Superior temporal gyrus (tissue), 1 donor: ENCODE data around the gene CXorf65.

Experiments used
- DNase-seq: peaks from one replicate; pipeline ENCODE4 v3.0.0-alpha.2; 2016; ENCODE audit errors: extremely low spot score

CXorf65 gene

GRCh38 chrX:71067089-71067488 lies 39.5 kb downstream of the CXorf65 start:
- peak; percentile 7 for DNase-seq

GRCh38 chrX:71060127-71060526 lies 46.4 kb downstream of the CXorf65 start:
- DNase-seq, result no peak

DNA sequence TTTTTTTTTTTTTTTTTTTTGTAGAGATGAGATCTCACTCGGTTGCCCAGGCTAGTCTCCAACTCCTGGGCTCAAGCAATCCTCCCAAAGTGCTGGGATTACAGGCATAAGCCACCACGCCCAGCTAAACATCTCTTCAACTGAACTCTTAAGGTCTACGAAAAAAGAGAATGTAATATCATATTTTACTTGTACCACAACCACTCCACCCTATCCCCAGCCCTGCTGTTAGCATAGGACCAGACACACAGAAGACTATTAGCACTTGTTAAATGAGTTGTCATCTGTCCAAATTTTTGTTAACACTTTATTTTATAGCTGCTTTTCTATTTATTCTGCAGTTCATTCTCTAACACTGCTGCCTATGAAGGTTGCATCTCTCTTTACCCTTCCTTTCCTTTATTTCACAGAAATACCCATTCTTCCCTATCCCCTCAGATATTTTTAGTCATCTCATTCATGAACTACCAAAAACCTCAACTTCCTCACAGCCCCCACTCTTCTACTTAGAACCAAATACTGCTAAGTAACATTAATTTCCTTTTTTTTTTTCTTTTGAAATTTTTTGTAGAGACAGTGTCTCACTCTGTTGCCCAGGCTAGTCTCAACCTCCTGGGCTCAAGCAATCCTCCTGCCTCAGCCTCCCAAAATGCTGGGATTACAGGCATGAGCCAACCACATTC lies 48.6 kb downstream of the CXorf65 start:
- DNase-seq, result no peak

DNA sequence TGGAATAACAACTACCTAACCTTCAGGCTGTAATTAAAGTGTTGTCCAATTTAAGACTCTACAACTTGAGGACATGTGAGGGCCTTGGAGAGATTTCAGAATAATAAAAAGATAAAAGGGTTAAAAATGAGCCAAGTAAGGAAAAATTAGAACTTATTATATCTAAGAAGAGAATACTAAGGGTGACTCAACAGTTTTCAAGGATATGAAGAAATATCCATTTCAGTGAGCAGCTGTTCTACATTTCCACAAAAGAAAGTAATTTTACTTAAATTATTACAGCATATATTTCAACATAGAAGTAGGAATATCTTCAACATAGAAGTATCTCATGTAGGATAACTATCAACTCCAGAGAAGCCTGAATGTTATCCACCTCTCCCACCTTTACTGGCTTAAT lies 49.7 kb downstream of the CXorf65 start:
- DNase-seq, result no peak
